Central memory CD8-positive, alpha-beta T cell (primary cell): ENCODE results near the gene ZFAND3.

Experiments used
- ATAC-seq: fragments of 150-1000 bp; cut with Tn5 transposase; replicated peaks from 2 replicates; pipeline ENCODE4 v1.10.0; 2022; ENCODE audit warnings: mild to moderate bottlenecking, moderate FRiP score, moderate number of reproducible peaks; ENCODE audit not compliant: poor library complexity, severe bottlenecking; ENCODE audit errors: extremely low read depth
- DNase-seq, 2 donors: peaks; one replicate each; pipeline ENCODE4 v3.0.0; 2021; ENCODE audit warnings: low spot score in 2 of 2
- H3K27ac Mint-ChIP-seq: one replicate; pipeline ENCODE4 v1.8.0; 2022; ENCODE audit warnings: low read depth, mild to moderate bottlenecking, moderate library complexity, mixed read lengths
- H3K27me3 Mint-ChIP-seq: one replicate; pipeline ENCODE4 v1.8.0; 2022; ENCODE audit warnings: mixed read lengths
- H3K36me3 Mint-ChIP-seq: one replicate; pipeline ENCODE4 v1.8.0; 2022; ENCODE audit warnings: mild to moderate bottlenecking, moderate library complexity, mixed read lengths; ENCODE audit not compliant: insufficient read depth
- H3K4me1 Mint-ChIP-seq: one replicate; pipeline ENCODE4 v1.8.0; 2022; ENCODE audit warnings: mixed read lengths
- H3K4me3 Mint-ChIP-seq: one replicate; pipeline ENCODE4 v1.8.0; 2022; ENCODE audit warnings: mild to moderate bottlenecking, moderate library complexity, mixed read lengths
- H3K9me3 Mint-ChIP-seq: one replicate; pipeline ENCODE4 v1.8.0; 2022; ENCODE audit warnings: mixed read lengths

ZFAND3 gene

GRCh38 chr6:37904590-37904989 lies 85.1 kb downstream of the ZFAND3 start:
- no peak overlapping the region for H3K27ac Mint-ChIP-seq
- H3K4me1 Mint-ChIP-seq, result peaks cover 54% of the 10 kb centered on the region
- H3K9me3 Mint-ChIP-seq, result no peaks in the 10 kb centered on the region
- ATAC-seq (no peak), DNase-seq (no peak)
- no peaks in the 10 kb centered on the region for H3K27me3 Mint-ChIP-seq
- no peaks in the 10 kb centered on the region for H3K36me3 Mint-ChIP-seq
- H3K4me3 Mint-ChIP-seq, result no peak overlapping the region

DNA sequence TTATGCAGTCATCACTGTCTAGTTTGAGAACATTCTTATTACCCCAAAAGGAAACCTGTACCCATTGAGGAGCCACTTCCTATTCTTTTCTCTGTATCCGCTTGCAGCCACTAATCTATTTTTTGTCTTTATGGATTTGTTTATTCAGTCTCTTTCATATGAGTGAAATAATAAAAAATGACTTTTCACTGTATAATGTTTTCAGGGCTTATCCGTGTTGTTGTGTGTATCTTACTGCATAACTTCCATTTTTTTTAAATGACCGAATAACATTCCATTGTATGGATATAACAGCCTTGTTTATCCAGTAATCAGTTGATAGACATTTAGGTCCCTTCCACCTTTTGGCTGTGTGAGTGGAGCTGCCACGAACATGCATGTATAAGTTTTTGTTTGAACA lies 86.6 kb downstream of the ZFAND3 start:
- H3K27ac Mint-ChIP-seq, result no peak overlapping the region
- H3K4me3 Mint-ChIP-seq, result no peak overlapping the region
- H3K4me1 Mint-ChIP-seq, result peaks cover 62% of the 10 kb centered on the region
- no peaks in the 10 kb centered on the region for H3K36me3 Mint-ChIP-seq
- H3K9me3 Mint-ChIP-seq, result no peaks in the 10 kb centered on the region
- DNase-seq (no peak), ATAC-seq (no peak)
- H3K27me3 Mint-ChIP-seq, result no peaks in the 10 kb centered on the region

DNA sequence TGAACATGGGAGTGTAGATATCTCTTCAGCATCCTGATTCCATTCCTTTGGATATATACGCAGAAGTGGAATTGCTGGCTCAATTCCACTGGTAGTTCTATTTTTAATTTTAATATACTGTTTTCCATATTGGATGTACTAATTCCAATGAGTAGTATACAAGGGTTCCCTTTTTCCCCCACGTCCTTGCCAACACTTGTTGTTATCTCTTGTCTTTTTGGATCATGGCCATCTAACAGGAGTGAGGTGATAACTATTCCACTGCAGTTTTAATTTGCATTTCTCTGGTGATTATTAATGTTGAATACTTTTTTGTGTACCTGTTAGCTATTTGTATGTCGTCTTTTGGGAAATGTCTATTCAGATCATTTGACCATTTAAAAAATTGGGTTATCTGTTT lies 91.5 kb downstream of the ZFAND3 start:
- Mint-ChIP-seq H3K27me3 (no peaks in the 10 kb centered on the region), H3K4me1 (peaks cover 70% of the 10 kb centered on the region), H3K36me3 (peaks cover 3% of the 10 kb centered on the region), H3K9me3 (no peaks in the 10 kb centered on the region), H3K4me3 (no peak overlapping the region), H3K27ac (no peak overlapping the region)
- DNase-seq (no peak), ATAC-seq (no peak)

DNA sequence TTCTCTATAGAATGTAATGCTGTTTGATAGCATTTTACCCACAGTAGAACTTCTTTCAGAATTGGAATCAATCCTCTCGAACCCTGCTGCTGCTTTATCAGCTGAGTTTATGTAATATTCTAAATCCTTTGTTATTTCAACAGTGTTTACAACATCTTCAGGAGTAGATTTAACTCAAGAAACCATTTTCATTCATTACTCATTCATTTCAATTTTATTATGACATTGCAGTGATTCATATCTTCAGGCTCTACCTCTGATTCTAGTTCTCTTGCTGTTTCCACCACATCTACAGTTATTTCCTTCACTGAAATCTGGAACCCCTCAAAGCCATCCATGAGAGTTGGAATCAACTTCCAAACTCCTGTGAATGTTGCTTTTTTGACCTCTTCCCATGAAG lies 93.7 kb downstream of the ZFAND3 start:
- DNase-seq, result no peak
- no peak overlapping the region for H3K4me3 Mint-ChIP-seq
- no peaks in the 10 kb centered on the region for H3K9me3 Mint-ChIP-seq
- H3K4me1 Mint-ChIP-seq, result peaks cover 59% of the 10 kb centered on the region
- H3K36me3 Mint-ChIP-seq, result peaks cover 5% of the 10 kb centered on the region
- no peaks in the 10 kb centered on the region for H3K27me3 Mint-ChIP-seq
- no peak overlapping the region for H3K27ac Mint-ChIP-seq
- no peak for ATAC-seq

- ATAC-seq (no peak), DNase-seq (no peak)
- Mint-ChIP-seq H3K4me1 (peaks cover 51% of the 10 kb centered on the region), H3K27me3 (no peaks in the 10 kb centered on the region), H3K4me3 (no peak overlapping the region), H3K36me3 (peaks cover 9% of the 10 kb centered on the region), H3K9me3 (no peaks in the 10 kb centered on the region), H3K27ac (no peak overlapping the region)
Measured at GRCh38 chr6:37915463-37915862, 95.9 kb downstream of the ZFAND3 start.

DNA sequence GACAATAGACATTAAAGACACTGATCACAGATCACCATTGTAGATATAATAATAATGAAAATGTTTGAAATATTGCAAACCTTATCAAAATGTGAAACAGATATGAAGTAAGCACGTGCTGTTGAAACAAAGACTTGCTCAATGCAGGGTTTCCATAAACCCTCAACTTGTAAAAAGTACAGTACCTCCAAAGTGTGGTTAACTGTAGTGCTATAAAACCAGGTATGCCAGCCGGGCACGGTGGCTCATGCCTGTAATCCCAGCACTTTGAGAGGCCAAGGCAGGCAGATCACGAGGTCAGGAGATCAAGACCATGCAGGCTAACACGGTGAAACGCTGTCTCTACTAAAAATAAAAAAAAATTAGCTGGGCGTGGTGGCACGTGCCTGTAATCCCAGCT lies 96.6 kb downstream of the ZFAND3 start:
- ATAC-seq, result no peak
- DNase-seq, result no peak
- Mint-ChIP-seq H3K4me1 (peaks cover 51% of the 10 kb centered on the region), H3K27ac (no peak overlapping the region), H3K4me3 (no peak overlapping the region), H3K27me3 (no peaks in the 10 kb centered on the region), H3K9me3 (no peaks in the 10 kb centered on the region), H3K36me3 (peaks cover 9% of the 10 kb centered on the region)

DNA sequence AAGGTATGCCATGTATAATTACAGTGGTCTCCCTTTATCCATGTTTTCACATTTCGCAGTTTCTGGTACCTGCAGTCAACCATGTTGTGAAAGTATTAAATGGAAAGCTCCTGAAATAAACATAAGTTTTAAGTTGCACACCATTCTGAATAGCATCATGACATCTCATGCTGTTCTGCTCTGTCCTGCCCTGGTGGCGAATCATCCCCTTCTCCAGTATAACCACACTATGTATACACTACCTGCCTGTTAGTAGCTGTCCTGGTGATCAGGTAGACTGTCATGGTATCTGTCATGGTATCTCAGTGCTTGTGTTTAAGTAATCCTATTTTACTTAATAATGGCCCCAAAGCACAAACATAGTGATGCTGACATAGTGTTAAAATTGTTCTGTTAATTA lies 97.1 kb downstream of the ZFAND3 start:
- peaks cover 9% of the 10 kb centered on the region for H3K36me3 Mint-ChIP-seq
- H3K9me3 Mint-ChIP-seq, result no peaks in the 10 kb centered on the region
- H3K4me3 Mint-ChIP-seq, result no peak overlapping the region
- no peak overlapping the region for H3K27ac Mint-ChIP-seq
- H3K27me3 Mint-ChIP-seq, result no peaks in the 10 kb centered on the region
- peaks cover 46% of the 10 kb centered on the region for H3K4me1 Mint-ChIP-seq
- no peak for ATAC-seq
- no peak for DNase-seq

- no peak for ATAC-seq
- Mint-ChIP-seq H3K27me3 (no peaks in the 10 kb centered on the region), H3K4me3 (no peak overlapping the region), H3K4me1 (peaks cover 38% of the 10 kb centered on the region), H3K9me3 (no peaks in the 10 kb centered on the region), H3K27ac (no peak overlapping the region), H3K36me3 (peaks cover 9% of the 10 kb centered on the region)
- no peak for DNase-seq
Measured at GRCh38 chr6:37917566-37917965, 98.0 kb downstream of the ZFAND3 start.

- H3K27me3 Mint-ChIP-seq, result no peaks in the 10 kb centered on the region
- no peak overlapping the region for H3K27ac Mint-ChIP-seq
- ATAC-seq, result no peak
- H3K4me1 Mint-ChIP-seq, result peaks cover 44% of the 10 kb centered on the region
- DNase-seq, result no peak
- H3K4me3 Mint-ChIP-seq, result no peak overlapping the region
- peaks cover 9% of the 10 kb centered on the region for H3K36me3 Mint-ChIP-seq
- no peaks in the 10 kb centered on the region for H3K9me3 Mint-ChIP-seq
Measured at GRCh38 chr6:37919417-37920157, 100.1 kb downstream of the ZFAND3 start.

GRCh38 chr6:37920667-37921066 lies 101.1 kb downstream of the ZFAND3 start:
- Mint-ChIP-seq H3K4me3 (no peak overlapping the region), H3K9me3 (no peaks in the 10 kb centered on the region), H3K27me3 (no peaks in the 10 kb centered on the region), H3K4me1 (peaks cover 43% of the 10 kb centered on the region), H3K27ac (no peak overlapping the region), H3K36me3 (peaks cover 6% of the 10 kb centered on the region)
- ATAC-seq (no peak), DNase-seq (no peak)

DNA sequence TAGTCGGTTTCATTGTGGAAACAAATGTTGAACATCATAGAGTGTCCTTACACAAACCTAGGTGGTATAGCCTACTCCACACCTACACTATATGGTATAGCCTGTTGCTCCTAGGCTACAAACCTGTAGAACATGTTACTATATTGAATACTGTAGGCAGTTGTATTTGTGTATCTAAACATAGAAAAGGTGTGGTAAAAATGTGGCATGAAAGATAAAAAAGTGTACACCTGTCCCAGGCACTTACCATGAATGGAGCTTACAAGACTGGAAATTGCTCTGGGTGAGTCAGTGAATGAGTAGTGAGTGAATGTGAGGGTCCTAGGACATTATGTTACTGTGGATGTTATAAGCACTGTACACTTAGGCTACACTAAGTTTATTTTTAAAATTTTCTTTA lies 103.0 kb downstream of the ZFAND3 start:
- Mint-ChIP-seq H3K27me3 (no peaks in the 10 kb centered on the region), H3K27ac (no peak overlapping the region), H3K4me3 (no peak overlapping the region), H3K36me3 (peaks cover 6% of the 10 kb centered on the region), H3K9me3 (no peaks in the 10 kb centered on the region), H3K4me1 (peaks cover 38% of the 10 kb centered on the region)
- ATAC-seq (no peak), DNase-seq (no peak)

DNA sequence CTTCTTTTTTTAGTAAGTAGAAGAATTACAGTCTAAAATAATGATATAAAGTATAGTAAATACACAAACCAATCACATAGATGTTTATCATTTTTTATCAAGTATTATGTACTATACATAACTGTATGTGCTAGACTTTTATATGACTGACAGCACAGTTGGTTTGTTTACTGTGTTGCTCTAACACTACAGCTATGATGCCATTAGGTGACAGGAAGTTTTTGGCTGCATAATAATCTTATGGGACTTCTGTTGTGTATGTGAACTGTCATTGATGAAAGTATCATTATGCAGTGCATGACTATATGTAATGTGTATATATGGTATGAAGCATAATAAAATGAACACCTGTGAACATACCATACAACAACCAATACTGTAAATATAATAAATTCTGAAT lies 104.0 kb downstream of the ZFAND3 start:
- ATAC-seq, result peak; percentile 58
- H3K27ac Mint-ChIP-seq, result peak overlapping the region; percentile 36
- DNase-seq, result no peak
- peaks cover 6% of the 10 kb centered on the region for H3K36me3 Mint-ChIP-seq
- no peak overlapping the region for H3K4me3 Mint-ChIP-seq
- H3K4me1 Mint-ChIP-seq, result peaks cover 43% of the 10 kb centered on the region
- H3K27me3 Mint-ChIP-seq, result no peaks in the 10 kb centered on the region
- H3K9me3 Mint-ChIP-seq, result no peaks in the 10 kb centered on the region

GRCh38 chr6:37926661-37927060 lies 107.1 kb downstream of the ZFAND3 start:
- H3K9me3 Mint-ChIP-seq, result no peaks in the 10 kb centered on the region
- peaks cover 39% of the 10 kb centered on the region for H3K4me1 Mint-ChIP-seq

More at GRCh38 chr6:37926661-37927060, 107.1 kb downstream of the ZFAND3 start:
- Mint-ChIP-seq H3K27me3 (no peaks in the 10 kb centered on the region), H3K4me3 (no peak overlapping the region), H3K36me3 (peaks cover 5% of the 10 kb centered on the region), H3K27ac (no peak overlapping the region)
- ATAC-seq, result no peak
- no peak for DNase-seq
